GM18517 (cell line): Measurements from ENCODE around the gene TAMALIN.
A peak's percentile ranks its signal among the peaks of the same experiment; 100 is the strongest.
"Not testable (repeated sequence)": the region's sequence is repeated elsewhere in the genome, so short reads cannot be mapped to it uniquely, and the experiment has no call there.

ENCODE experiments used
- ATAC-seq: cut with Tn5 transposase; IDR thresholded peaks from one replicate; pipeline ENCODE4 v1.9.1; 2021; ENCODE audit warnings: mild to moderate bottlenecking, moderate library complexity; ENCODE audit not compliant: unreplicated experiment

The TAMALIN gene

GRCh38 chr12:52006726-52007157 is at the start of gene TAMALIN:
TSS of gene TAMALIN (plus strand) at chr12:52006946. CDS start at chr12:52007020, 74 bp downstream.
- ATAC-seq = no peak

- ATAC-seq = no peak
Measured at GRCh38 chr12:51958542-51958941, 48.2 kb upstream of the TAMALIN start.

GRCh38 chr12:51959211-51959610 is 47.5 kb upstream of the TAMALIN start:
- no peak for ATAC-seq

GRCh38 chr12:51959921-51960320 is 46.8 kb upstream of the TAMALIN start:
- no peak for ATAC-seq

- no peak for ATAC-seq
Measured at GRCh38 chr12:51960488-51960887, 46.3 kb upstream of the TAMALIN start.

- no peak for ATAC-seq
Measured at GRCh38 chr12:51960890-51961289, 45.9 kb upstream of the TAMALIN start.

GRCh38 chr12:51961834-51962233 is 44.9 kb upstream of the TAMALIN start:
- ATAC-seq = no peak

GRCh38 chr12:51962737-51963136 is 44.0 kb upstream of the TAMALIN start:
- no peak for ATAC-seq

GRCh38 chr12:51963477-51963876 is 43.3 kb upstream of the TAMALIN start:
- ATAC-seq = no peak

GRCh38 chr12:51969643-51970042 is 37.1 kb upstream of the TAMALIN start:
- ATAC-seq = no peak

- peak; percentile 94 for ATAC-seq
Measured at GRCh38 chr12:51970904-51971646, 35.7 kb upstream of the TAMALIN start.

- ATAC-seq = peak; percentile 38
Measured at GRCh38 chr12:51971679-51972421, 34.9 kb upstream of the TAMALIN start.

GRCh38 chr12:51972422-51972812 is 34.3 kb upstream of the TAMALIN start:
- no peak for ATAC-seq

- no peak for ATAC-seq
Measured at GRCh38 chr12:51972849-51973273, 33.9 kb upstream of the TAMALIN start.

- ATAC-seq = no peak
Measured at GRCh38 chr12:51973560-51973959, 33.2 kb upstream of the TAMALIN start.

- no peak for ATAC-seq
Measured at GRCh38 chr12:51974646-51975045, 32.1 kb upstream of the TAMALIN start.

GRCh38 chr12:51975196-51975595 is 31.6 kb upstream of the TAMALIN start:
- ATAC-seq = no peak

GRCh38 chr12:51976376-51977160 is 30.2 kb upstream of the TAMALIN start:
- ATAC-seq = no peak

GRCh38 chr12:51977320-51977753 is 29.4 kb upstream of the TAMALIN start:
- no peak for ATAC-seq

GRCh38 chr12:51979306-51979705 is 27.4 kb upstream of the TAMALIN start:
- ATAC-seq = not testable (repeated sequence)

GRCh38 chr12:51980051-51980808 is 26.5 kb upstream of the TAMALIN start:
- peak; percentile 75 for ATAC-seq
